Measurements from ENCODE around the gene CAPZB. TPM values are rescaled to one million over a fixed set of nuclear protein-coding genes. Genes with fewer than 3 reads are reported as not detected.

The CAPZB gene
- total RNA-seq, 1 donor from 2014 or later, result 264 TPM

GRCh38 chr1:19435851-19436455 lies 49.4 kb downstream of the CAPZB start:
- H3K9me3 Mint-ChIP-seq, result no peaks in the 10 kb centered on the region
- no peaks in the 10 kb centered on the region for H3K36me3 Mint-ChIP-seq
- H3K4me1 Mint-ChIP-seq (ENCODE audit: unreplicated experiment), result peaks cover 64% of the 10 kb centered on the region
- DNase-seq (ENCODE audit: extremely low spot score, unreplicated experiment), result no peak
- H3K27me3 Mint-ChIP-seq, result no peaks in the 10 kb centered on the region
- H3K27ac Mint-ChIP-seq, result no peak overlapping the region
- no peak overlapping the region for H3K4me3 Mint-ChIP-seq
- TF ChIP-seq CTCF (conservative IDR thresholded peaks at IDR 0.05), result no peak

- no peaks in the 10 kb centered on the region for H3K9me3 Mint-ChIP-seq
- H3K27me3 Mint-ChIP-seq, result no peaks in the 10 kb centered on the region
- H3K27ac Mint-ChIP-seq, result peak overlapping the region; percentile 62
- no peak overlapping the region for H3K4me3 Mint-ChIP-seq
- no peak for DNase-seq (ENCODE audit: extremely low spot score, unreplicated experiment)
- TF ChIP-seq CTCF (conservative IDR thresholded peaks at IDR 0.05), result no peak
- no peaks in the 10 kb centered on the region for H3K36me3 Mint-ChIP-seq
- H3K4me1 Mint-ChIP-seq (ENCODE audit: unreplicated experiment), result peaks cover 67% of the 10 kb centered on the region
Observed at GRCh38 chr1:19435181-19435580, 50.2 kb downstream of the CAPZB start.

GRCh38 chr1:19433719-19433998 lies 51.7 kb downstream of the CAPZB start:
- peaks cover 70% of the 10 kb centered on the region for H3K4me1 Mint-ChIP-seq (ENCODE audit: unreplicated experiment)
- DNase-seq (ENCODE audit: extremely low spot score, unreplicated experiment), result no peak
- H3K27ac Mint-ChIP-seq, result no peak overlapping the region
- no peaks in the 10 kb centered on the region for H3K9me3 Mint-ChIP-seq
- no peaks in the 10 kb centered on the region for H3K27me3 Mint-ChIP-seq
- H3K36me3 Mint-ChIP-seq, result no peaks in the 10 kb centered on the region
- no peak overlapping the region for H3K4me3 Mint-ChIP-seq
- no peak for TF ChIP-seq CTCF (conservative IDR thresholded peaks at IDR 0.05)

- peak overlapping the region; percentile 7 for H3K4me3 Mint-ChIP-seq
- no peak for TF ChIP-seq CTCF (conservative IDR thresholded peaks at IDR 0.05)
- peaks cover 68% of the 10 kb centered on the region for H3K4me1 Mint-ChIP-seq (ENCODE audit: unreplicated experiment)
- H3K27me3 Mint-ChIP-seq, result no peaks in the 10 kb centered on the region
- no peaks in the 10 kb centered on the region for H3K9me3 Mint-ChIP-seq
- no peak for DNase-seq (ENCODE audit: extremely low spot score, unreplicated experiment)
- H3K27ac Mint-ChIP-seq, result no peak overlapping the region
- H3K36me3 Mint-ChIP-seq, result no peaks in the 10 kb centered on the region
Observed at GRCh38 chr1:19432943-19433718, 52.2 kb downstream of the CAPZB start.

GRCh38 chr1:19430121-19431068 lies 54.9 kb downstream of the CAPZB start:
- Mint-ChIP-seq H3K4me1 (ENCODE audit: unreplicated experiment) (peaks cover 62% of the 10 kb centered on the region), H3K4me3 (no peak overlapping the region), H3K9me3 (no peaks in the 10 kb centered on the region), H3K27ac (peak overlapping the region; percentile 57), H3K36me3 (no peaks in the 10 kb centered on the region), H3K27me3 (no peaks in the 10 kb centered on the region)
- no peak for DNase-seq (ENCODE audit: extremely low spot score, unreplicated experiment)
- TF ChIP-seq CTCF (conservative IDR thresholded peaks at IDR 0.05), result no peak
